Right lung (tissue), 5 donors: ENCODE measurements around the gene ASB10. TPM values are rescaled to one million over a fixed set of nuclear protein-coding genes. Genes with fewer than 3 reads are reported as not detected.

Source experiments
- DNase-seq, 2 donors: peaks; one replicate each; pipeline ENCODE4 v3.0.0-alpha.2; 2013
- polyA plus RNA-seq, 5 donors: library from polyadenylated mRNA; unstranded; fragments of 120-200 nt; gene quantifications; one replicate each; pipeline versions ENCODE4 v1.2.1 to v1.2.3, GENCODE V29; 2013; ENCODE audit warnings: inconsistent platforms in 1 of 5, low replicate concordance in 1 of 5; ENCODE audit not compliant: insufficient read length in 5 of 5, insufficient read depth in 1 of 5

Gene ASB10
- polyA plus RNA-seq, 5 donors = 0.23 TPM; not detected in 4

DNA sequence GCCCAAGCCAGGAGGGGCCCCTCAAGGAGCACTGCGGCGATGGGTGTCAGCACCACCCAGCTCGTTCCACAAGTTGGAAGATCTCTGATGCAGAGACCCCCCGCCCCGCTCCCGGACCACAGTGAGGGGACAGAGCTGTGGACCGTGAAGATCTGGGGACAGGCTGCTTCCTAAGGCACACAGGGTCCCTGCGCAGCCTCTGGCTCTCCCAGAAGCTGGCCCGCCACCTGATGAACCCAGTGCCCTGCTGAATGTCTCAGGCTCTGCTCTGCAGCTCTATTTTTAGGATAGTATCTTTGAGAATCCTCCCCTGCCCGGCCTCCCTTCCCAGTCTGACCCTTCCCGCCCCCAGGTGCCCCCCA, 49.3 kb downstream of the ASB10 start:
- DNase-seq = no peak

DNA sequence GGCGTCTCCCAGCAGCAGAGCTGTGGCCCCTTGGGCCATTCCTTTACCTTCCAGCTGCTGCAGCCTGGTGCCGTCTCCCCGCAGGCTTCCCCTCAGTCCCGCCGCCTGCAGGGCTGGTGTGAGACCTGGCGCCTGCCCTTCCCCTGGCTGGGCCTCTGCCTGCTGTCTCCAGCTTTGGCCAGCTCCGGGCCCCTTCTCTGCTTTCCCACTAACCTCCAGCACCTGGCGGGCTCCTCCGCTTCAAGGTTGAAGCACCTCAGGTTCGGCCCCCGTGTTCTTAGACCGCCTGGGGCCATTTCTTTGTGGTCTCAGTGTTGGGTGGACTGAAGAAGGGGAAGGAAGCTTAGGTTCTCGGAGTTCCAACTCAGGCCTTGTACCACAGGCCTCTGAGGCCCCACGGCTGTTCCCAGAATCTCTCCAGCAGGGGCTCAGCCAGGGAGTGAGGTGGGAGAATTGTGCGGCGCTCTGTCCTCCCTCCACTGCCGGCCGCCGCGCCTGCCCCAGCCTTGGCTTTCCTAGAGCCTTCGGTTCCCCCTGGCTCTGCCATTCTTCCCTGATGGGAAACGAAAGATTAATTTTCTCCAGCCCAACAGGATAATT, 49.9 kb downstream of the ASB10 start:
- DNase-seq = no peak

DNA sequence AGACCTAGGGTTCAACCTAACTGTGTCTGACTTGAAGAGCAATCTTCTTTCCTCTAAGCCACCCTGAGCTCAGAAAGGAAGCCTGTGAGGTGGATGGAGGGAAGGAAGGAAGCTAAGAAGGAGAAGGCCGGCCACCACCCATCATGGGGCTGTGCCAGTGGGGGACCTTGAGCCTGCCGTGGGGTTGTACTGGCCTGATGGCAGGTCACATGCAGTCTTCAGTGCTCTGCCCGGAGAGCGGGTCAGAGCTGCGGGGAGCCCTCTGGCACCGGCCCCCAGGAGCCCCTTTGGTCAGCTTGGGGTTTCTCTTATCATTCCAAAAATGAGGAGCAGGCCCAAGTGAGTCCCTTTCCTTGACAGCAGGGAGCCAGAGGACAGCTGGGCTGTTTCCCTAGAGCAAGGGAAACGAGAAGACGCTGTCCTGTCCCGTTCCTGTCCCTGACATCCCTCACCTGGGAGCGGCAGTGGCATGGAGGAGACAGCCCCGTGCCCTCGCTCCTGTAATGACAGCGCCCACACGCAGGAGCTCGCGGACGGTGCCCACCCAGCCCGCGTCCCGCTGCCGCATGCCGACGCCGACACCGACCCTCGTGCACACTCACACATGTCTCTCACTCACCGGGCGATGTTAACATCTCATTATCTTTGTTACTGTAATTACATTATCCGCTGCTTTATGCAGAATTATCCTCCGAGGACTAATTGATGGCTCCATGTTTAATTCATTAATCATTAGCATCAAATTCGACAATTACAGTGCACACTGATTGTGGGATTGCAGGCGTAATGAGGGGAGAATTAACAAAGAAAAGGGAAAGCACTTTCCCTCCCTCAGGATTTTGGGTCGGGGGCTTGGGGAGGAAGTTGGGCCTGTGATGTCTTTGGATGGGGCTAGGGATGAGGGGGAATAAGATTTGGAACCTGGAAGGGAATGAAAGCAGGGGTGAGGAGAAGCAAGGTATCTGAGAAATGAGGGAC, 50.9 kb downstream of the ASB10 start:
- no peak for DNase-seq

DNA sequence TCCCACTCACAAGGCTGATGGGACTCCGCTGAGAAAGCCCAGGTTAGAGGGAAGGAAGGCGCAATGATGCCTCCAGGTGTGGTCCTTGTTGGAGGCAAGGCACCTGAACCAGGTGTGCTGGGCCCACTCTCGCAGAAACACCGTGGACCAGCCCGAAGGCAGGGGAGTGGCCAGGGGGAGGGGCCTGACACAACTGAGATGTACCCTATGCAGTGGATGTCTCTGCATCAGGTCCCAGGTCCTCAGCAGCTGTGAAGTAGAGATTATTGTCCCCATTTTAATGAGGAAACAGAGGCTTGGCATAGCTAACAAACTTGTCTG, 51.6 kb downstream of the ASB10 start:
- no peak for DNase-seq

DNA sequence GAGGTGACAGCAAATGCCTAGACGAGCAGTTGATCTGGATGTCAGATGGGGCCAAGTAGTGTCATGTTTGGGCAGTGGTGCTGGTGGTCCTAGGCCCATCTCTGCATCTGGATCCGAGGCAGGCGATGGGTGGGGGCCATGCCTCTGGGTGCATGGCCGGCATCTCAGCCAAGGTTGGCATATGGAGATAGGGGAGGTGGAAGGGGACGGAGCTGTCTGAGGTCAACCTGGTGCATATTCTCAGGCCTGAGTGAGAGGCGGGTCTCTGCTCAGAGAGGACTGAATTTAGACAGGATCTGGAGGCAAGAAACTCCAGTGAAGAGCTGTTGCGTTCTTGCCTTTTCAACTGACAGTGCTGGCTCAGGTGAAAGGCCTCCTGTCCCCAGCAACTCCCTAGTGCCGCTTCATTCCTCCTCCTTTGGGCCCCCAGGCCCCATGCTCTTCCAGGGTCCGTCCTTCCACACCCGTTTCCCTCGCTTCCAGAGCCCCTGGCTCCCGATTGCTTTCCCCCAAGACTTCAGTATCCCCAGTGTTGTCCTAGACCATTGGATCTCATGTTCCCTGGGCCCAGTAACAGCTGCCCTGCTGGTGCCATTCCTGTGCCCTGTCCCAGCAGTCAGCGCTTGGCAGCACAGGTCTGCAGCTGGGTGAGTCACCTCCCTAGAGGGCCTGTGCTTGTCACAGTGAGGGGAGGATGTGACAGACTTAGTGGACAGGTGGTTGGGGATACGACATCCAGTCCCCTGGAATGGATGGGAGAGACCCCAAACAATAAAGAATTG, 52.1 kb downstream of the ASB10 start:
- no peak for DNase-seq

DNA sequence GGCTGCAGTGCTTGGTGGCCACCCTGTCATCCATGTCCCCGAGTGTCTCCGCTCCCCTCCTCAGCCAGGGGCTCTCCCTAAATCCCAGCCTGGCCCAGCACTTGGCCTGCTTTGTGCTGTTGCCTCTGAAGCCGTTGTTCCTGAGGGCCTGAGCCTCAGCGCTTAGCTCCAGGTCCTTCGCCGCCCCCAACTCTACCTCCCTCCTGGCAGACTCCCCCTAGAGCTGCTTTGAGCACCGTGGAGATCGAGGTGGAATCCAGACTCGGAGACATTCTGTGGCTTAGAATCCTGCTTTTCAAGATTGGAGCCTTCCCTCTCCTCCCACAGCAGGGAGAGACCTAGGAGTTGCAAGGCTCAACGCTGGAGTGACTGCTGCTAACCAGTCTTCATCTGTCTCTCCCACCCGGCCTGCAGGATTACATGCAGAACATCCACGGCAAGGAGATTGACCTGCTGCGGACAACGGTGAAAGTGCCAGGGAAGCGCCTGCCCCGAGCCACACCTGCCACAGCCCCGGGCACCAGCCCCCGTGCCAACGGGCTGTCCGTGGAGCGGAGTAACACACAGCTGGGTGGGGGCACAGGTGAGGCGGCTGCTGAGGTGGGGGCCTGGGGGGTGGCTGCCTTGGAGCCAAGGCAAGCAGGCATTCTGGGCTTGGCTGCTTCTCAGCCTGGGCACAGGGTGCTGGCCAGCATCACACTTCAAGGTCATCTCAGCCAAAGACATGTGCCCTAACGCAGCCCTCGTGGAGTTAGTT, 52.9 kb downstream of the ASB10 start:
- DNase-seq = no peak

DNA sequence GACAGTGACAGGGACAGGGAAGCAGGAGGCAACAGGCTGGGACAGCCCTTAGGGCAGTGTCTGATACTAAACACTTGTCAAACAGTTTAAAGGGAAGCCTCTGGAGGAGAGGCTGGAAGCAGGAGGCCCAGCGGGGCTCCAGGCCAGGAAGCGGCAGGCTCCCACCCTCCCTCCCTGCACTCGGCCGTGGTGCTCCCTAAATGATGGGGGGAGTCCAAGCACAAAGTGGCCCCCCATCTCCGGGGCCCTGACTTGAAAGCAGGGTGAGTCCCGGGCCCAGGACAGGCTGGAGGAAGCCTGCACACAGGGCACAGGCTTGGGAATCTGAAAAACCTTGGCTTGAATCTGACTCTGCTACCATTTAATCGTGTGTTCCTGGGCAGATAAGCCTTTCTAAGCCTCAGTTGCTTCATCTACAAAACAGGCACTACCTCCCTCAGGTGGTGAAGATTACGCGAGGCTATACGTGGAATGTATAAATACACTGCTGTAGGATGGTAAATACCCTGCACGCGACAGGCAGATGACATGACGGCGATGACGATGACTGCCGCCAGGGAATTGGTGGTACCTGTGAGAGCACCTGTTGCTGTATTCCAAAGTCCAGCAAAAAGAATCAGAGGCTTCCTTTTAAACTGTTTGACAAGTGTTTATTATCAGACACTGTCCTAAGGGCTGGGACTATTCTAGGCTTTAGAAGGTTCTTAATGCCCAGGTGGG, 53.6 kb downstream of the ASB10 start:
- DNase-seq = no peak

DNA sequence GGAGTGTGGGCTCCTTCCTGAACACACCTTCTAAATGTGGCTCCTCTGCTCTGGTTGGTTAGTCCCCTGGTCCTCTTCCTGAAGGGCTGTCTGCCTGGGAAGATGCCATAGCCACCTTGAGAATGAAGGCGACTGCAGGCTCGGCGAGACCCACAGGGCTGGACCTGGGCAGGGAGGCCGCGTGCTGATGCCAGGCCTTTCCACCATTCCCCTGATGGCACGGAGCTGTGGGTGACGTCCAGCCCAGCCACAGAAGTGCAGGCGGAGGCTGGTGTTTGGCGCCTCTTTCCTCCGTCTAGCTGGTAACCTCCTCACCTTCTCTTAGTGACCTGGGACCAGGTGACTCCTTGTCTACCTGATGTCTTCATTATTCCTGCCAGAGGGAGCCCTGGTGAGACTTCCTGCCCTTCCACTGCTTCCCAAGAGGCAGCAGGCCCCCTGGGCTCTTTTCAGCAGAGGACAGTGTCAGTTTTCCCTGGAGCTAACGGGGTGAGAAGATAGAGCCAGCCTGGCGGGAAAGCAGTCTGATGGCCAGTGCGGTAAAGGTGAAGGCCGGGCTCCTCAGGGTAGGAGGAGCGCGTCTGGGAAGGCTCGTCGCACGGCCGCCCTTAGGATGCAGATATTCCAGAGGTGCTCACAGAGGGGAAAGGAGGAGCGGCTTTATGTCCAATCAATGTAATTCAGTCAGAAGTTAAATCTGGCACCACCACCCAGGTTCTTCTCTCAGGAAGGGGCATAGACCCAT, 54.4 kb downstream of the ASB10 start:
- no peak for DNase-seq

DNA sequence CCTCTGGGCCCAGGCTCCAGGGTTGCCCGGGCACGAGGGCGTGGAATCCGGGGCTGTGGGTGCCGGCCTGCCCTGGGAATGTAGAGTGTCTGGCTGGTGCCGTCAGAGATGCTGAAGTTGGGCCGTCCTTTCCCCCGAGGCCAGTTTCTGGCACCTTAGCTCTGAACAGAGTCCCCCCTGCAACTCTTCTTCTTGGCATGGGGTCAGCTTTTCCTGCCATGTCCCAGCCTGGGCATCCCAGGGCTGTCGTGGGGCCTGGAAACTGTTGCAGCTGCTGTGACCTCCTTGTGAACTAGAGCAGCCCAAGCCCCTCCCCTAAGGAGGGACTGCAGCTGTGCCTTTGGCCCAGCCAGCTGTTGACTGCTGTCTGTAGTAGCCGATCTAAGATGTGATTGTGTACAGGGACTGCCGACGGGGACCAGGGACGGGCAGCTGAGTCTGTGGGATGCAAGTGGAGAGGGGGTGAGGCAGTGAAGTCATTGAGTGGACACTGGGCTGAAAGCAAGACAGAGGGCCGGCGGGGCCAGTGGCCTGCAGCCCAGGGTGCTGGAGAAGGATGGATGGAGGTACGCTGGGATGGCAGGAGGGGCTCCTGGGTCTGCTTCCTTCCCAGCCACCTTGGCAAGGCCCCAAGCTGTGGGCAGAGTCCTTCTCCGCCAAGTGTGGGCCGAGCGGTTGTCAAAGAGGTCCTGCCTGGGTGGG, 55.3 kb downstream of the ASB10 start:
- peak; percentile 68 to 73 for DNase-seq

DNA sequence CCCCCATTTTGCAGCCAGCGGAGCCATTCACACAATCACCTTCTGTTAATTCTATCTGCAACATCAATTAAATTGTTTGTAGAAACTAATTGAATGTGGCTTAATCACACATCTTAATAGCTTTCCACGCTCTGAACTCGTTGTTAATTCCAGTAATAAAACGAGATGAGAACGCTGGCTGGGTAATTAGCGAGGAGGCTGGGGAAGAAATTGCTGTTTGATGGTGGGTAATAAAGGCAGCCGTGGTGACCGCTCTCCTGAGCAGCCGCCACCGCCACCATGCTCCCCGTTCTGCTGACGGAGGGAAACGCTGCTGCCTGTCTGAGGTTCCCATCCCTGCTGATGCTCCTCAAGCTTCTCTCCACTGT, 55.8 kb downstream of the ASB10 start:
- no peak for DNase-seq

DNA sequence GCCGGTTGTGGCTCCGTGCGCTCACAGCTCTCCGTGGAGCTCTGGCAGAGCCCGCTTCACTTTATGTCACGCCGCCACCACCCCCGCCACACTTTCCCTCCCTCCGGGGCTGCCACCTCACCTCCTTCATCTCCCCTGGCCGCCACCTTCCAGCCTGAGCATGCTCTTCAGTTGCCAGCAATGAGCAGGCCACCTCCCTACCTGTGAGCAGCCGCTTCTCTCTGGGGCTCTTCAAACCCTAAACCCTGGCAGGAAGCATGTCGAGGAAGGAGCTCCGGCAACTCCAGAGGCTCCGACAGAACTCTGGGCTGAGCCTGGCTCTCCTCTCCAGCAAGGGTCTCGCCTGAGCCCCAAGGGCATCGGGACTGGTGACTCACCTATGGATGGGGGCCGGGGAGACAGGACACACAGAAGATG, 56.3 kb downstream of the ASB10 start:
- DNase-seq = no peak

DNA sequence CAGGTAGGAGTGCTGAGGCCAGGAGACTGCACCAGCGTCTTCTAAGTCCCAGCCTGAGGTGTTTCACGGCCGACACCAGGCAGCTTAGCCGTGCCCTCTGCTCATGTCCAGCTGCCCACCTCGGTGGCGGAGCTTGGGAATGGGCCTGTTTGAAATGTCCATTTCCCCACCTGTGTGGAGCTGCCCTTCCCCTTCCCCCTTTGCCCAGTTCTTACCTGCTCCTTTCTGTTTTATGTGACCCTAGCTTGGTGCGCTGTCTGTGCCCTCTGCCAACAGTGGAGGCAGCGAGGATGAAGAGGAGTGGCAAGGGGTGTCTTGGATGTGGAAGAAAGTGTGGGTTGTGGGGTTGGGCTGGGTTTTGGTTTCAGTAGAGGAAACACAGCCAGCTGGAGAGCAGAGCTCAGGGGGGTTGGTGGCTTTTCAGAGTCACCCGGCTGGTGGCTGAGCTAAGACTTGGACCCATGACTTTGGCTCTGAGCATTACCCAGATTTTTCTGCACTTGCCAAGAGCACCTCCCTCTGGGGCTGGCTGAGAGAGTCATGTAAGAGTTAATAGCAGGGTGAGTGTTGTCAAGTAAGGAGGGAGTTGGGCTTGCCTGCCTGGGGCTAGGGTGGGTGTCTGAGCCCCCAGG, 57.0 kb downstream of the ASB10 start:
- DNase-seq = no peak

DNA sequence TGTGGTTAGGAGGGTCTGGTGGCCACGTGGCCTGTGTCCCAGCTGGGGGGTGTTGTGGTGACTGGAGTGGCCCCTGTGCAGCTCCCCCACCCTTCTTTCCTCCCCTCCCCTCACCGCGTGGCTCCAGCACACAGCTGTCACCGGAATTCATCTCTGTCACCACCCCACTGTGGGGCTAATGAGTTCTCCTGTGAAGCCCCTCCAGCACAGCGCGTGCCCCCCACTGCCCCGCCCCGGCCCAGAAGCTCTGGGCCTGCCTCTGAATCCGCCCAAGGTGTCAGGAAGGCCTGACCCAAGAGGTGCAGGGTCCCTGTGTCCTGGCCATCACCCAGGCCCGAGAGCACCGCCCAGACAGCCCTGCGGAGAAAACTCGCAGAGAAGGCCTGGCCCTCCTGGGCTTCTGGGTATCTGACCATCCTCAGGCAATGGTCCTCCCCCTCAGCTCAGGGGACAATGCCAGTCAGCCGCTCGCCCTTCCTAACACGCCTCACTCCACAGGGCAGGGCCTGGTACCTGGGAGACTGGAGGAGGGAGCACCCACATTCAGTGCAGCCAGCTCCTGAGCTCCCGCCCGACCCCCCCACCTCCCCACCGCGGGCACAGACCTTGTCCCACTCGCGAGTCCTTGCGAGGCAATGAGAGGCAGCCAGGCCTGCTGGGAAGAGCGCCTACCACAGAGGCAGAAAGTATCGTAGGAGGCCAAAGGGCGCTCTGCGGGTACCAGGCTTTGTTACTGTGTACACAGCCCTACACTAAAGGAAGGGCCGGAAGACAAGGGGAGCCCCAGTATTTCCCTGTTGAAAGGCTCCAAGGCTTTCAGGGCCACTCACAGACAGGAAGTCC, 57.7 kb downstream of the ASB10 start:
- no peak for DNase-seq

DNA sequence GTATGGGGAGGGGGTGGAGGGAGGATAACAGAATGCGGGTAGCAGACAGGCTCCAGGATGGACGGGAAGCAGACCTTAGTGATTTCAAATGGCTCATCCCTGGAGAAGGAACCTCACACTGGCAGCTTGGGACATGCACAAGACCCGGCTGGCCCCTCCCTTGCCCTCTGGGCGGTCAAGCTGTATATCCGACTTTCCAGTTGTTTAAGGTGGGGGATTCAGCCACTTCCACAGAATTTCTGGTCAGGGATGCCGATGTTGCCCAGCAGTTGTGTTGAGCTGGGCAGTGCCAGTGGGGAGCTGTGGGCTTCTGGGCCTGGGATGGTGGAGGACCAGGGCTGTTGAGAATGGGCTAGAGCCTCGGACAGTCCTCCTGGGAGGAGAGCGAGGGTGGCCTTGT, 58.3 kb downstream of the ASB10 start:
- no peak for DNase-seq

DNA sequence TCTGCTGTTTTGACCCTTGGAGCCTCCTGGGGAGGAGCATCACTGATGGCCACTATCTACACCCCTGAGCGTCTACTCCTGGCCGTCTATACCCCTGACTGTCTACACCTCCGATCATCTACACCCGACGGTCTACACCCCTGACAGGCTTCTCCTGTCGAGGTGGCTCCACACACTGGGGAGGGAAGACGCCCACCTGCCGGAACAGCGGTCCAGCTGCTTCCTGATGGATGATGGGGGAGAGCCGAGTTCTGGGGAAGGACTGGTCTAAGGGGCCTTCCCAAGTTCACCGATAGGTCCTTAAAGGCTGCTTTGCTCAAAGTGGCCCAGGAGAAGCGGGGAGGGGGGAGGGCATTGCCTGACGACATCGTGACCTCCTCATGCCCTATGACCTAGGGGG, 58.9 kb downstream of the ASB10 start:
- no peak for DNase-seq

DNA sequence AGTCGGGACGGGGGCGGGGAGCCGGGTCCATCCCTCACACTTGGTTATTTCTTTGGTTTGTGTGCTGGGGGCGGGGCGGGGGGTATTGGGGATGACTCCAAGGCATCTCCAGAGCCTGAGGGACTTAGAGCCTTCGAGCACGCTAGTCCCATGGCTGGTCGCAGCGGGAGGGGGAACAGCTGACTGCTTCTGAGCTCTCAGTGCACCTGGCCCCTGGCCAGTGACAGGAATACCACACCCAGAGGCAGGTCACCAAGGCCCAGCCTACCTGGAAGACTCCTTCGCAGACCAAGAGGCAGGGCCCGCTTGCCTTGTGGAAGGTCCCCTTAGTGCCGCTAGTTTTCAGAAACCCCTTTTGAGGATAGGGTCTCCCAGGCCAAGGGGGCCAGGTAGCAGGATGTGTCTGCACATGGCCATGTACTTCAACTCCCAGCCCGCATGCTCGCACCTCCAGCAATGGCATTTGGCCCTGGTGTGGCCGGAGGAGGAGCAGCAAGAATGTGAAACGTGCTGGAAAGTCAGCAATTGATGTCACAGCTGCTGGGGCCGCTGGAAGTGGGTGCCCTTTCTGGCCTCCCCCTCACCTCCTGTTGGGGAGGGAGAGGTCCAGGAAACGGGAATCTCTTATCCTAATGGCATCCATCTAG, 60.4 kb downstream of the ASB10 start:
- no peak for DNase-seq

DNA sequence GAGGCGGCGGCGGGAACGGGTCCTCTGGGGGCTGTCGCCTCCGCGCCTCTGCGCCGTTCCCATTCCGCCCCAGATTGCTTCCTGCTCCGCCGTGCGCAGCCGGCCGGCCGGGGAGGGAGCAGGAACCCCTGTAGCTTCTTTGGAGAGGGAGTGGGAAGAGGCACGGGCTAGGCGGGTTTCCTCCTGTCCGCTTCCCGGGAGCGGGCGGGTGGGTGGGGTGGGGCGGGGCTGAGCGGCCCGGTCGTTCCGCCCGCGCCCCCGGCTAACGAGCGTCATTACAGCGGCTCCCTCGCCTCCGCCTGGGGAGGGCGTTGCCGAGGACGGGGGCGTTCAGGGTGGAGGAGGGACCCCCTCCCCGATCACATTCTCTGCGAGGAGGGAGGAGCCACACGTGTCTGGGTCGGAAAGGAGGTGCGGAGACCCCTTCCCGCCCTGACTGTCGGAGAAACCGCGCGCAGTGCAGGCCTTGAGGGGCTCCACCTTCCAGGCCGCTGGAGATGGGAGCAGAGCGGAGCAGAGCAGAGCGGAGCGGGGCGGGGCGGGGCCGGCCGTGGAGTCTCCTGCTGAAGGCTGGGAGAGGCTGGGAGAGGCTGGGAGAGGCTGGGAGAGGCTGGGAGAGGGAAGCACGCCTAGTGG, 61.1 kb downstream of the ASB10 start:
- DNase-seq = no peak
